MM.1S (cell line): ENCODE measurements around the gene MPST.

ENCODE experiments used
- CTCF ChIP-seq: fragments of 300-600 bp; sonication (generic); IDR thresholded peaks from 2 replicates; pipeline ENCODE4 v1.5.1; 2016; ENCODE audit warnings: antibody characterized with exemption, low read length, mixed read lengths
- EZH2 ChIP-seq: fragments of 300-600 bp; sonication (generic); optimal IDR thresholded peaks from 2 replicates; pipeline ENCODE3; 2017; ENCODE audit warnings: low read depth, mild to moderate bottlenecking, antibody characterized with exemption, low read length, mixed read lengths

GRCh38 chr22:37018086-37018814 lies 1.3 kb upstream of the MPST start:
- no peak for TF ChIP-seq CTCF
- no peak for TF ChIP-seq EZH2
